Measurements from ENCODE around the gene PID1. TPM values are rescaled to one million over a fixed set of nuclear protein-coding genes. Genes with fewer than 3 reads are reported as not detected.

The PID1 gene
- total RNA-seq, 4 donors from 2014 or later = 6.4 to 20.6 (median 14.5) TPM

GRCh38 chr2:229071292-229071976, 199.7 kb downstream of the PID1 start:
- TF ChIP-seq, protein P1, sequence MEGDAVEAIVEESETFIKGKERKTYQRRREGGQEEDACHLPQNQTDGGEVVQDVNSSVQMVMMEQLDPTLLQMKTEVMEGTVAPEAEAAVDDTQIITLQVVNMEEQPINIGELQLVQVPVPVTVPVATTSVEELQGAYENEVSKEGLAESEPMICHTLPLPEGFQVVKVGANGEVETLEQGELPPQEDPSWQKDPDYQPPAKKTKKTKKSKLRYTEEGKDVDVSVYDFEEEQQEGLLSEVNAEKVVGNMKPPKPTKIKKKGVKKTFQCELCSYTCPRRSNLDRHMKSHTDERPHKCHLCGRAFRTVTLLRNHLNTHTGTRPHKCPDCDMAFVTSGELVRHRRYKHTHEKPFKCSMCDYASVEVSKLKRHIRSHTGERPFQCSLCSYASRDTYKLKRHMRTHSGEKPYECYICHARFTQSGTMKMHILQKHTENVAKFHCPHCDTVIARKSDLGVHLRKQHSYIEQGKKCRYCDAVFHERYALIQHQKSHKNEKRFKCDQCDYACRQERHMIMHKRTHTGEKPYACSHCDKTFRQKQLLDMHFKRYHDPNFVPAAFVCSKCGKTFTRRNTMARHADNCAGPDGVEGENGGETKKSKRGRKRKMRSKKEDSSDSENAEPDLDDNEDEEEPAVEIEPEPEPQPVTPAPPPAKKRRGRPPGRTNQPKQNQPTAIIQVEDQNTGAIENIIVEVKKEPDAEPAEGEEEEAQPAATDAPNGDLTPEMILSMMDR (IDR thresholded peaks at IDR 0.05) = no peak
- TF ChIP-seq POLR2A (IDR thresholded peaks at IDR 0.05) = no peak
- H3K27ac ChIP-seq = no peak overlapping the region
- DNase-seq (ENCODE audit: low spot score in 2 of 2) = no peak
- no peak overlapping the region for H3K4me3 ChIP-seq
- 76% methylated on average over 5 of the region's 5 CpGs for WGBS
- no peaks in the 10 kb centered on the region for H3K27me3 ChIP-seq
- H3K4me1 ChIP-seq = no peaks in the 10 kb centered on the region
- H3K9me3 ChIP-seq = no peaks in the 10 kb centered on the region
- H3K36me3 ChIP-seq = no peaks in the 10 kb centered on the region

DNA sequence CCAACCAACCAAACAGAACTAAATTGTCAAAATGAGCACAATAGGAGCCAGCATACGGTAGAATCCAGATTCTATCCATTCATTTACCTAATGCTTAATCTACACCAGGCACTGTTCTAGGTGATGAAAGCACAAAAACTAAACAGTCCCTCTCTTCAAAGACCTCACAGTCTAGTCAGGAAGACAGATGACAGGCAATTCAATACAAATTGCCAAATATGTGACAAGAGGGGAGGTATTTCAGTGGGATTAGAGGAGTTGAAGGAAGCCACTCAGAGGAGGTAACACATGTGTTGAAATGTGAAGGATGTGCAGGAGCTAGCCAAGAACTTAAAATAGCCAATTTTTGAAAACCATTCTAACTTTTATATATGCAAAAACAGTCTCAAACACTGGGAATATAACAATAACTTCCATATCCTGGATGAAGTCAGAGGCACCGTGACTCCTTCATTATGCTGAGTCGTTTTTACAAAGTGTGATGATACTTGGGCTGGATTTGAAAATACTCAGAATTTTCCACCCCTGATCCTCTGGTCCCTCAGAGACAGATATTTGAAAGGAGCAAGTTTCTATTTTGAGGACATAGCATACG, 204.9 kb downstream of the PID1 start:
- no peak for DNase-seq (ENCODE audit: low spot score in 2 of 2)
- 86% methylated on average over 4 of the region's 4 CpGs for WGBS
- no peak overlapping the region for H3K4me3 ChIP-seq
- no peaks in the 10 kb centered on the region for H3K9me3 ChIP-seq
- no peaks in the 10 kb centered on the region for H3K4me1 ChIP-seq
- H3K36me3 ChIP-seq = no peaks in the 10 kb centered on the region
- H3K27ac ChIP-seq = no peak overlapping the region
- TF ChIP-seq POLR2AphosphoS5 (IDR thresholded peaks at IDR 0.05) = no peak
- no peaks in the 10 kb centered on the region for H3K27me3 ChIP-seq

GRCh38 chr2:229064749-229065148, 206.3 kb downstream of the PID1 start:
- H3K9me3 ChIP-seq = no peaks in the 10 kb centered on the region
- H3K4me1 ChIP-seq = no peaks in the 10 kb centered on the region
- H3K27ac ChIP-seq = no peak overlapping the region
- H3K27me3 ChIP-seq = no peaks in the 10 kb centered on the region
- no peak for TF ChIP-seq POLR2AphosphoS5 (IDR thresholded peaks at IDR 0.05)
- TF ChIP-seq EP300 (IDR thresholded peaks at IDR 0.05) = no peak
- TF ChIP-seq, protein P1 (IDR thresholded peaks at IDR 0.05) = no peak
- no peak for TF ChIP-seq POLR2A (IDR thresholded peaks at IDR 0.05)
- H3K4me3 ChIP-seq = no peak overlapping the region
- no peak for DNase-seq (ENCODE audit: low spot score in 2 of 2)
- no peaks in the 10 kb centered on the region for H3K36me3 ChIP-seq
- WGBS = 74% methylated on average over 3 of the region's 3 CpGs

DNA sequence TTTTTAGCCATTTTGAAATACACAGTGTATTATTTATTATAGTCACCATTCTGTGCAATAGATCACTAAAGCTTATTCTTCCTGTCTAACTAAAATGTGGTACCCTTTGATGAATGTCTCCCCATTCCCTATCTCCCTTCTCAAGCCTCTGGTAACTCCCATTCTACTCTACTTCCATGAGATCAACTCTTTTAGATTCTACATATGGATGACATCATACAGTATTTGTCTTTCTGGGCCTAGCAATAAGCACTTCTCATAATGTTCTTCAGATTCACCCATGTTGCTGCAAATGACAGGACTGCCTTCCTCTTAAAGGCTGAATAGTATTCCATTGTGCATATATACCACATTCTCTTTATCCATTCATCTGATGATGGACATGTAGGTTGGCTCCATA, 210.9 kb downstream of the PID1 start:
- DNase-seq (ENCODE audit: low spot score in 2 of 2) = no peak
- Histone ChIP-seq H3K27me3 (no peaks in the 10 kb centered on the region), H3K9me3 (no peaks in the 10 kb centered on the region), H3K27ac (no peak overlapping the region), H3K4me3 (no peak overlapping the region), H3K36me3 (no peaks in the 10 kb centered on the region), H3K4me1 (no peaks in the 10 kb centered on the region)
- TF ChIP-seq EP300 (IDR thresholded peaks at IDR 0.05) = no peak
- no peak for TF ChIP-seq POLR2AphosphoS5 (IDR thresholded peaks at IDR 0.05)
- no peak for TF ChIP-seq POLR2A (IDR thresholded peaks at IDR 0.05)
- TF ChIP-seq, protein P1 (IDR thresholded peaks at IDR 0.05) = no peak

- H3K27ac ChIP-seq = no peak overlapping the region
- TF ChIP-seq POLR2A (IDR thresholded peaks at IDR 0.05) = no peak
- TF ChIP-seq, protein P1 (IDR thresholded peaks at IDR 0.05) = no peak
- TF ChIP-seq EP300 (IDR thresholded peaks at IDR 0.05) = no peak
- no peak for TF ChIP-seq POLR2AphosphoS5 (IDR thresholded peaks at IDR 0.05)
- H3K4me1 ChIP-seq = no peaks in the 10 kb centered on the region
- no peaks in the 10 kb centered on the region for H3K36me3 ChIP-seq
- WGBS = 87% methylated on average over 3 of the region's 3 CpGs
- no peak for DNase-seq (ENCODE audit: low spot score in 2 of 2)
- no peak overlapping the region for H3K4me3 ChIP-seq
- H3K27me3 ChIP-seq = no peaks in the 10 kb centered on the region
- no peaks in the 10 kb centered on the region for H3K9me3 ChIP-seq
These were observed 211.6 kb downstream of the PID1 start for GRCh38 chr2:229059331-229060033.

Measured in suprapubic skin (tissue), 4 donors.